Keratinocyte (primary cell): ENCODE measurements around the gene LTB. TPM values are rescaled to one million over a fixed set of nuclear protein-coding genes. Genes with fewer than 3 reads are reported as not detected.

Source experiments
- DNase-seq: peaks from one replicate; pipeline ENCODE4 v3.0.0-alpha.2; 2011; ENCODE audit warnings: low read depth, missing footprints, low spot score
- FAIRE-seq: peaks from 2 replicates; lab custom pipeline; 2011; peaks lifted over from hg19 to GRCh38; lab: Jason Lieb, UNC
- H2AFZ ChIP-seq: 2 replicates; pipeline ENCODE4 v1.6.0; 2012; ENCODE audit warnings: low read length, control low read depth, inconsistent platforms; ENCODE audit not compliant: control insufficient read depth
- H3K27ac ChIP-seq: 2 replicates; pipeline ENCODE4 v1.5.1; 2011; ENCODE audit warnings: low read length; ENCODE audit not compliant: control insufficient read depth, insufficient read depth
- H3K27me3 ChIP-seq: 3 replicates; pipeline ENCODE4 v1.6.0; 2011; ENCODE audit warnings: low read length; ENCODE audit not compliant: control insufficient read depth, insufficient read depth; ENCODE audit errors: extremely low read depth
- H3K36me3 ChIP-seq, 2 experiments: 2 replicates in 1 of 2; 3 replicates in 1 of 2; pipeline ENCODE4 v1.5.1; 2011; ENCODE audit warnings: low read length in 2 of 2, mild to moderate bottlenecking in 1 of 2; ENCODE audit not compliant: control insufficient read depth in 2 of 2, insufficient read depth in 2 of 2; ENCODE audit errors: extremely low read depth in 1 of 2
- H3K4me1 ChIP-seq: 3 replicates; pipeline ENCODE4 v1.5.1; 2011; ENCODE audit warnings: low read length; ENCODE audit not compliant: control insufficient read depth, insufficient read depth; ENCODE audit errors: extremely low read depth
- H3K4me2 ChIP-seq: 3 replicates; pipeline ENCODE4 v1.6.0; 2011; ENCODE audit warnings: low read depth, low read length; ENCODE audit not compliant: control insufficient read depth, insufficient read depth; ENCODE audit errors: extremely low read depth
- H3K4me3 ChIP-seq, 3 experiments: fragments of 200-600 bp in 1 of 3; sonication (generic) in 1 of 3; 2 replicates in 2 of 3; 3 replicates in 1 of 3; pipeline ENCODE4 v1.5.1; 2011 to 2016; ENCODE audit warnings: low read length in 3 of 3, mild to moderate bottlenecking in 3 of 3, control low read depth in 2 of 3, inconsistent platforms in 1 of 3, low read depth in 1 of 3, mixed read lengths in 1 of 3, mixed run types in 1 of 3, moderate library complexity in 1 of 3; ENCODE audit not compliant: control insufficient read depth in 2 of 3, insufficient read depth in 2 of 3; ENCODE audit errors: extremely low read depth in 1 of 3
- H3K79me2 ChIP-seq: 2 replicates; pipeline ENCODE4 v1.6.0; 2012; ENCODE audit warnings: low read length; ENCODE audit not compliant: control insufficient read depth, insufficient read depth
- H3K9ac ChIP-seq: 3 replicates; pipeline ENCODE4 v1.6.0; 2011; ENCODE audit warnings: low read length; ENCODE audit not compliant: control insufficient read depth, insufficient read depth; ENCODE audit errors: extremely low read depth
- H3K9me1 ChIP-seq: 3 replicates; pipeline ENCODE4 v1.6.0; 2011; ENCODE audit warnings: low read length; ENCODE audit not compliant: control insufficient read depth, insufficient read depth; ENCODE audit errors: extremely low read depth
- H3K9me3 ChIP-seq: 2 replicates; pipeline ENCODE4 v1.5.1; 2012; ENCODE audit warnings: low read depth, low read length; ENCODE audit not compliant: control insufficient read depth
- H4K20me1 ChIP-seq: 3 replicates; pipeline ENCODE4 v1.6.0; 2011; ENCODE audit warnings: low read length; ENCODE audit not compliant: control insufficient read depth, insufficient read depth; ENCODE audit errors: extremely low read depth
- CTCF ChIP-seq, 3 experiments: IDR thresholded peaks in 1 of 3; conservative IDR thresholded peaks in 1 of 3; optimal IDR thresholded peaks in 1 of 3; 2 replicates in 2 of 3; 3 replicates in 1 of 3; pipeline versions ENCODE3 to v1.5.1; 2011; ENCODE audit warnings: low read length in 3 of 3, mild to moderate bottlenecking in 3 of 3, moderate library complexity in 2 of 3, control low read depth in 1 of 3, inconsistent platforms in 1 of 3; ENCODE audit not compliant: insufficient read depth in 2 of 3; ENCODE audit errors: extremely low read depth in 1 of 3
- EZH2 ChIP-seq: IDR thresholded peaks from one replicate; pipeline ENCODE4 v1.6.1; 2012; ENCODE audit warnings: inconsistent platforms, mild to moderate bottlenecking, low read length, moderate library complexity
- dilution Hi-C: fragments of 300-500 bp; cut with MboI; formaldehyde crosslinking; loops from one replicate; pipeline ENCODE4 v1.7.0; 2020; ENCODE audit warnings: low sequenced_read_pairs; ENCODE audit not compliant: extremely low pct_ligation_motif_present
- polyA plus RNA-seq, 5 experiments: library from polyadenylated mRNA; depleted of rRNA in 3 of 5; stranded (reverse) in 3 of 5; stranded (forward) in 1 of 5; unstranded in 1 of 5; fragments of >200 nt; gene quantifications; 1 replicate in 1 of 5; 2 replicates in 3 of 5; 3 replicates in 1 of 5; pipeline versions ENCODE4 v1.2.1 to v1.2.3, GENCODE V29; 2011 to 2012; ENCODE audit warnings: missing spikeins in 2 of 5, low read depth in 1 of 5, low replicate concordance in 1 of 5

The LTB gene
- polyA plus RNA-seq, 1 donor (not counting 4 experiments of a cell fraction or from before 2014, with no cell fraction given) = not detected

- no peak overlapping the region for H3K4me2 ChIP-seq
- no peaks in the 10 kb centered on the region for H3K27me3 ChIP-seq
- H3K79me2 ChIP-seq = no peaks in the 10 kb centered on the region
- H4K20me1 ChIP-seq = no peaks in the 10 kb centered on the region
- no peak overlapping the region for H3K4me3 ChIP-seq
- H3K27ac ChIP-seq = no peak overlapping the region
- H3K36me3 ChIP-seq = no peaks in the 10 kb centered on the region
- FAIRE-seq = no peak
- H3K9me1 ChIP-seq = no peaks in the 10 kb centered on the region
- TF ChIP-seq EZH2 = no peak
- dilution Hi-C loops = no loop called here
- DNase-seq = no peak
- no peak overlapping the region for H3K9ac ChIP-seq
- no peaks in the 10 kb centered on the region for H3K4me1 ChIP-seq
- H3K9me3 ChIP-seq = no peaks in the 10 kb centered on the region
- no peak overlapping the region for H2AFZ ChIP-seq
These were observed 31.9 kb upstream of the LTB start for GRCh38 chr6:31614075-31614619.

GRCh38 chr6:31610968-31611367, 28.7 kb upstream of the LTB start:
- H3K9ac ChIP-seq = no peak overlapping the region
- H3K36me3 ChIP-seq = no peaks in the 10 kb centered on the region
- no peaks in the 10 kb centered on the region for H3K4me1 ChIP-seq
- no peak overlapping the region for H3K27ac ChIP-seq
- TF ChIP-seq CTCF (optimal IDR thresholded peaks at IDR 0.05 in 1 of 3, IDR thresholded peaks at IDR 0.05 in 1 of 3, conservative IDR thresholded peaks at IDR 0.05 in 1 of 3; ENCODE audit: extremely low read depth in 1 of 3, insufficient read depth in 2 of 3, low read length in 3 of 3) (no peak), EZH2 (no peak)
- no peaks in the 10 kb centered on the region for H3K9me1 ChIP-seq
- no peak overlapping the region for H2AFZ ChIP-seq
- H4K20me1 ChIP-seq = no peaks in the 10 kb centered on the region
- H3K79me2 ChIP-seq = no peaks in the 10 kb centered on the region
- no peaks in the 10 kb centered on the region for H3K27me3 ChIP-seq
- no peak overlapping the region for H3K4me2 ChIP-seq
- H3K4me3 ChIP-seq = no peak overlapping the region
- dilution Hi-C loops = no loop called here
- H3K9me3 ChIP-seq = no peaks in the 10 kb centered on the region
- DNase-seq (no peak), FAIRE-seq (no peak)
